Left cardiac atrium (tissue), 4 donors: ENCODE measurements around the gene OR4K14. TPM values are rescaled to one million over a fixed set of nuclear protein-coding genes. Genes with fewer than 3 reads are reported as not detected.
"Not testable (repeated sequence)": the region's sequence is repeated elsewhere in the genome, so short reads cannot be mapped to it uniquely, and the experiment has no call there.

ENCODE experiments used
- ATAC-seq, 2 donors: fragments of 200-7000 bp; cut with Tn5 transposase; one replicate each; pipeline ENCODE4 v1.9.1; 2020; ENCODE audit warnings: mild to moderate bottlenecking in 2 of 2, moderate library complexity in 2 of 2
- DNase-seq: peaks from one replicate; pipeline ENCODE4 v3.0.0-alpha.2; 2020
- intact Hi-C, 2 donors: fragments of 100-400 bp; cut with DNase I; formaldehyde crosslinking; loops; one replicate each; pipeline versions ENCODE4 v1.14.1 to v1.15.1; 2022 to 2023
- long read RNA-seq: library from polyadenylated mRNA; unstranded; transcript quantifications from one replicate; pipeline ENCODE4 v2.0.0, GENCODE V29; 2021
- total RNA-seq, 2 donors: library from RNA; stranded (reverse); fragmentation: NEBNext Ultra II Directional; extraction: Animal tissue kit (Norgen Biotek cat#: 25700); gene quantifications; one replicate each; pipeline ENCODE4 v1.2.1, GENCODE V29; 2021
- donor health status: DM: no; HTN: yes; CAD: no.
- donor health status: DM: no; HTN: yes; CAD: no; lungs with severe emphysema.
- donor health status: DM: yes; HTN: yes; CAD: no.
- donor health status: Dilated cardiomyopathy.

OR4K14 gene, protein sequence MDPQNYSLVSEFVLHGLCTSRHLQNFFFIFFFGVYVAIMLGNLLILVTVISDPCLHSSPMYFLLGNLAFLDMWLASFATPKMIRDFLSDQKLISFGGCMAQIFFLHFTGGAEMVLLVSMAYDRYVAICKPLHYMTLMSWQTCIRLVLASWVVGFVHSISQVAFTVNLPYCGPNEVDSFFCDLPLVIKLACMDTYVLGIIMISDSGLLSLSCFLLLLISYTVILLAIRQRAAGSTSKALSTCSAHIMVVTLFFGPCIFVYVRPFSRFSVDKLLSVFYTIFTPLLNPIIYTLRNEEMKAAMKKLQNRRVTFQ
- total RNA-seq = not detected
- long read RNA-seq = 0 reads

DNA sequence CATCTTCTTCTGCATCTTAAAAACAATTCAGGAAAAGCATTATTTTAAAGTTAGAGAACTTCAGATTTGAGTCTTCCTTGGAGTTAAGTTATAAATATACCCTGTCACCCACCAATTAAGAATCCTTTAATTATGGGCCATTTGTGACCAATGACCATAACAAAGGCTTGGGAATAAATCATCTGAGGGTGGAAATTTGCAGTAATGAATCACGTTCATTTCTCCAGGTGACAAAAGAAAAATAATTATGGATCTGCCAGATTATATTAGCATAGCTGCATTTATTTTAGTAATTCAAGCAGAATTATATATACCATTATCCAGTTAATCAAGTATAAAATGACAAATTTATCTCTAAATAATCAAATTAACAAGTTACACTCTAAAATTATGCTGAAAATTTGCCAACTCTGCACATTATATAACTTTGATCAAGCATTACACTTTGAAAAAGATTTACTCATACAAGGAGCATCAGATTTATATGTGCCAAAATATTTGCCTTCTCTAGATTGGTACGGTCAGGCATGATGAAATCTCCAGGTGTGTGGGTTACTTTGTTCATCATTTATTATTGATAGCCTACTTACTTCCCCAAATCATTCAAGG lies at the start of gene OR4K14:
Gene OR4K14, minus strand, starts transcription at position 51 of the 609 bp plus-strand sequence. CDS start 4,114 bp downstream, outside the sequence.
- no peak for DNase-seq
- ATAC-seq = no peak
- intact Hi-C loops = no loop called here

DNA sequence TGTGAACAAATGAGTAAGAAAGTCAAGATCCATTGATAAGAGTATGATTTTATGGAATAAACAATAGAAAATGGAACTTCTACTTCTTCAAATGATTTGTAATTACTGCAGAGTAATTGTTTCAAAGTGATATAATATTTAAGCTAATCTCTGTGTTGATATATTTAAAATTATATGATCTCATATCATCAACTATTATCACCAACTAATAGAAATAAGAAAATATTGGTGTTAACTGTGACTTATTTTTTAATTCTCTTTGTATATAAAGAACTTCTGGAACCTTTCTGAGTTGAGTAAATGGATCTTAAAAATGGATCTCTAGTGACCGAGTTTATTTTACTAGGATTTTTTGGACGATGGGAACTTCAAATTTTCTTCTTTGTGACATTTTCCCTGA lies 40.6 kb upstream of the OR4K14 start, which contains the start of gene OR4L1:
Gene OR4L1, plus strand, starts transcription at position 301 of the 400 bp plus-strand sequence. Its CDS starts 0 bp downstream, at position 301.
- DNase-seq (no peak), ATAC-seq (no peak)
- intact Hi-C loops = no loop called here

DNA sequence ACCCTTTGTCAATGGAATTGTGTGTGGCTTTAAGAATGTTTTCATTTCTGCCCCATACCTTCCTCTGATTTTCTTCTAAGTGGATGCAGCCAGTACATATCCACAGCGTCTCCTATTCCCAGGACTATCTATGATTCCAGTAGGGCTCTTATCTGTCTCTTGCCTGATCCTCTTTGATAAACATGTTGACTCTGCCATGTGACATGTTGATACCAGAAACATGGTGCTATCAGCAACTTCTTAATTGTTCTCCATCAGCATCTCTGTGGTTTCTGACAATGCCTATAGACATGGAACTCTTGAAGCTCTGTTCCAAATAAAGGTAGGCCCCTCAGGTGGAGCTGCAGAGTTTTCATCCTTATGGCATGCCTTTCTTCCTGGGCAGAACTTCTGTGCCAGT lies 29.1 kb upstream of the OR4K14 start:
- ATAC-seq = no peak
- intact Hi-C loops = no loop called here
- no peak for DNase-seq

DNA sequence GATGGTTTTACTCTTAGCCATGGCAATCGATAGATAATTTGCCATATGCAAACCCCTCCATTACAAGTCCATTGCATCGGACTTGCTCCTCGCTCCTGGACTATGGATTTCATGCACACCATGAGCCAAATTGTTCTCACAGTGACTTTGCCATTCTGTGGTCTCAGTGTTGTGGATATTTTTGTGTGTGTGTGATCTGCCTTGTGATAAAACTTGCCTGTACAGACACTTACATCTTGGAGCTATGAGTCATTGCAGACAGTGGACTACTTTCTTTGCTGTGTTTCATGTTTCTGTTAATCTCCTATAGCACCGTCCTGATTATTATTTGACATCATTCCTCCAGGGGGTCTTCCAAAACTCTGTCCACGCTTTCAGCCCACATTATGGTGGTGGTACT lies 25.1 kb upstream of the OR4K14 start:
- intact Hi-C loops = no loop called here
- ATAC-seq (no peak), DNase-seq (no peak)

DNA sequence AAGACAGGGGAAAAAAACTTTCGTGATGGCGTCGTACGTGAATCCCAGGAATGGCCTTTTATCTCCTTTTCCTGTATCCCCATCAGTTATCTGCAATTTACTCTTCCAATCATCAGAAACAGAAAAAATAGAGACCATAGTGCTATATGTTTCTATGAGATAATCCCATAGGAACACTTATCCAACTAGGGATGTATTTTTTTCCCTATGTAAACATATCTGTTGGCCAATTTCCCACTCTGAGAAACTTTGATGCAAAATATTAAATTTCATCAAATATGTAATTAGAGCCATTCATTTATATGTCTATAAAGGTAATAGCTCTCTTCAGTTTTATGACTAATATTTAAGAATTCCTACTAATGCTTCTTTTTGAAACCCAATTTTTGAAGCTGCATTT lies 16.8 kb upstream of the OR4K14 start, which contains the start of gene OR4K13:
Gene OR4K13, minus strand, starts transcription at position 101 of the 400 bp plus-strand sequence. CDS start 1,280 bp downstream, outside the sequence.
- intact Hi-C loops = no loop called here
- DNase-seq = no peak
- ATAC-seq = no peak

DNA sequence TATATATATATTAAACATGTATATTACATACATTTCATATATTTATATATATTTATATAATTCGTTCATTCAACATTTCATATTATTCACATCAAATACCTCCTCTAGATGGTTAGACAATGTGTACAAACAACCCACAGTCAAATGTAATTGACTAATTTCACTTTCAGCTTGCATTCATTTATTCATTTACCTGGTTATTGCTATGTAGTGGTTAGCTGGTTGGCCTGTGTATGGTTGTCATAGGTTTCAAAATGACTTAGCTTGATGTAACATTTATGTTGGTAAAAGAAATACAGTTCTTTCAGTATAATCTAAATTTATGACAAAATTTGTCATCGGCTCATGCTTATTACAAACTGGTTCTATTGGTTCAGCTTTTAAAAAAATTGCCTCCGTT lies 16.3 kb upstream of the OR4K14 start:
- DNase-seq = no peak
- intact Hi-C loops = no loop called here
- ATAC-seq = no peak

DNA sequence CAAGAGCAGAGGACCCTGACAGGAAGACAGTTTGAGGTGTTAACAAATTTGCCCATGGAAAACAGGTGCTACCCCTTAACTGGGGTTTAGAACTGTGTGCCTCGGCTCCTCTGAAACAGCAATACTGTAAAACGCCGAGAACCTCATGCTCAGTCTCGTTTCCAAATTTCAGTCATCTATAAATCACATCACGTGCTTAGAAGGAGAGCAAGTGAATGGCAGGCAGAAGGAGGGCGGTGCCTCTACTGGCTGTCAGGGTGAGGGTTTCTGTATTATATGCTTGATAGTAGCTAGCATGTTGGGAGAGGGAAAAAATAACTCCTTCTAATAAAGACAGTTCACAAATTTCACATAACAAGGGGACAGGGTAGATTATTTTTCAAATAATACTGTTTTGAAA lies 12.0 kb upstream of the OR4K14 start:
- DNase-seq (no peak), ATAC-seq (no peak)
- intact Hi-C loops = no loop called here

DNA sequence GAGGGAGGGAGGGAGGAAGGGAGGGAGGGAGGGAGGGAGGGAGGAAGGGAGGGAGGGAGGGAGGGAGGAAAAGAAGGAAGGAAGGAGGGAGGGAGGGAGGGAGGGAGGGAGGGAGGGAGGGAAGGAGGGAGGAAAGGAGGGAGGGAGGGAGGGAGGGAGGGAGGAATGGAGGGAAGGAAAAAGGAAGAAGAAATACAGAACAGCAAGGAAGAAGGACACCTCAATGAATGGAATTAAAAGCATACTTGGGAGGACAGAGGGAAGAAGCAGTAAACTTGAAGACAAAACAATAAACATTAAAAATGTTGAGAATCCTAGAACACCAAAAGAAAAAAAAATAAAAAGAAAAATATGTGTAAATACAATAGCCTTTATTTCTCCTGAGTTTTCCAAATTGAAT lies 11.0 kb downstream of the OR4K14 start:
- intact Hi-C loops = no loop called here
- DNase-seq (no peak), ATAC-seq (no peak)

DNA sequence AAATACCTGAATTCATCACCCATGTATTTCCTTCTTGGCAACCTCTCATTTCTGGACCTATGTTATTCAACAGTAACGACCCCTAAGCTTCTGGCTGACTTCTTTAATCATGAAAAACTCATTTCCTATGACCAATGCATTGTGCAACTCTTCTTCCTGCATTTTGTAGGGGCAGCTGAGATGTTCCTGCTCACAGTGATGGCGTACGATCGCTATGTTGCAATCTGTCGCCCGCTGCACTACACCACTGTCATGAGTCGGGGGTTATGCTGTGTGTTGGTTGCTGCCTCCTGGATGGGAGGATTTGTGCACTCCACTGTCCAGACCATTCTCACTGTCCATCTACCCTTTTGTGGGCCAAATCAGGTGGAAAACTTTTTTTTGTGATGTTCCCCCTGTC lies 16.8 kb downstream of the OR4K14 start:
- ATAC-seq = no peak
- no peak for DNase-seq
- intact Hi-C loops = no loop called here

DNA sequence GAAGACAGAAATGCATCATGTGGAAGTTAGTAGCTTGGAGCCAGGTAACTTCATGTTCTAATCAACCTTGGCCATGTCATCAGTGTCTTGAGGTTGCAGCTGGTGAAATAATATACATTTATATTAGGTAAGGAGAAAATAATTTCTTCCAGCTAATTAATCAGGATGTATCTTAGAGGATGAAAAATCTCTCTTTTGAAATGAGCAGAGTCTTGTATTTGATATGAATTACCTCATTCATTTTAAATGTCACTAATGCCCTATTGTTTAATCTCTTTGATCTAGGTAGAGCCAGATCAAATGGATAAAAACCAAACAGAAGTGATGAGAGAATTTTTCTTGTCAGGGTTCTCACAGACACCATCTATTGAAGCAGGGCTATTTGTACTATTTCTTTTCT lies 17.2 kb downstream of the OR4K14 start, which contains the start of gene OR4Q2:
Gene OR4Q2, plus strand, starts transcription at position 301 of the 400 bp plus-strand sequence.
- ATAC-seq = no peak
- DNase-seq = no peak
- intact Hi-C loops = no loop called here

DNA sequence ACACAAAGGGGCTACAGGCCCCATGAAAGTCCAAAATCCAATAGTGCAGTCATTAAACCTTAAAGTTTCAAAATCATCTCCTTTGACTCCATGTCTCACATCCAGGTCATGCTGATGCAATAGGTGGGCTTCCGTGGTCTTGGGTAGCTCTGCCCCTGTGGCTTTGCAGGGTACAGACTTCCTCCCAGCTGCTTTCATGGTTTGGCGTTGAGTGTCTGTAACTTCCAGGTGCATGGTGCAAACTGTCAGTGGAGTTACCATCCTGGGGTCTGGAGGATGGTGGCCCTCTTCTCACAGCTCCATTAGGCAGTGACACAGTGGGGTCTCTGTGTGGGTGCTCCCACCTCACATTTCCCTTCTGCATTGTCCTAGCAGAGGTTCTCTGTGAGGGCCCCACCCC lies 25.7 kb downstream of the OR4K14 start:
- intact Hi-C loops = no loop called here
- DNase-seq (no peak), ATAC-seq (no peak)

DNA sequence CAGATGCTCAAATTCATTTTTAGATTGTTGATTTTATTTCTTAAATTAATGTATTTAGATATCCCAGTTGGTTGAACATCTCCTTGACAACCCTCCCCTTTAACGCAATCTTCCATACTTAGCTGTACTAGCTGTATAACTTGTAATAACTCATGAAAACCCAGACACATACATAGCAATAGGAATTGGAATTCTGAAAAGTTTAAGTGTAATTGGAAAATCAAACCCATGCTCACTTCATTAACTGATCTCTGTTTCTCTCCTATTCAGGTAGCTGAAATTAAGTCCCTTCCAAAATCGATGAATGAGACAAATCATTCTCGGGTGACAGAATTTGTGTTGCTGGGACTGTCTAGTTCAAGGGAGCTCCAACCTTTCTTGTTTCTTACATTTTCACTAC lies 43.8 kb downstream of the OR4K14 start, which contains the start of gene OR4K15:
Gene OR4K15, plus strand, starts transcription at position 301 of the 400 bp plus-strand sequence. Its CDS starts 0 bp downstream, at position 301.
- intact Hi-C loops = no loop called here
- DNase-seq (no peak), ATAC-seq (no peak)

DNA sequence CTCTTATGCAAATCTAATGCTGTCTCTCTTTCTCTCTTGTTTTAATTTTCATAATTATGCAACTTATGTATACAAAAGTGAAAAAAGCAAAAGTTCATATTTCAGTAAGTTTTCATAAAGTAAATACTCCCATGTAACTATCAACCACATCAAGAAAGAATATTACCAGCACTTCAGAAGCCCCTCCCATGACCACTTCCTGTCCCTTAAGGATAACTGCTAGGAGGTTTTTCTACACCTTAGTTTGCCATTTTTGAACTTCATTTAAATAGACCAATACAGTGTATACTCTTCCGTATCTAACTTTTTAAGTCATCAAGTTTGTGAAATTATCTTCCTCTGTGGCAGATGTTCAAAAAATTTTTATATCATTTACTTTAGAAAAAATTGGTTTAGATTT lies 44.3 kb downstream of the OR4K14 start:
- ATAC-seq = no peak
- DNase-seq = no peak
- intact Hi-C loops = no loop called here

DNA sequence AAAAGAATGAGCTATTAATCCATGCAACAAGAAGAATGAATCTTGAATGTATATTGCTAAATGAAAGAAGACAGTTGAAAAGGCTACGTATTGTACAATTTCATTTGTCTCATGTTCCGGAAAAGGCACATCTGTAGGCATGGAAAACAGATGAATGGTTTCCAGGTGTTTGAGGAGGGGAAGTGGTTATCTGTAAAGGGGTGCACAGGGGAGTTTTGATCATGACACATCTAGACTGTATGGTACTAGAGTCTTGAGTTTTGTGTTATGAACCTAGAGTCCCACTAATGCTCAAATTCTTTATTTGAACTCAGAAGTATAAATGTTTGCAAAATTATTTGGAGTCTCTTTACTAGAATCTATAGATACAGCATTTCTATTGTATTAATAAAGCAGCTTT lies 49.4 kb downstream of the OR4K14 start:
- DNase-seq, intact Hi-C loops: not testable (repeated sequence)

More for the DNA sequence above, 49.4 kb downstream of the OR4K14 start:
- not testable (repeated sequence) for ATAC-seq

Other genes with a start within 250 kb of the OR4K14 start
- gene OR4M1, start 245.8 kb downstream of the OR4K14 start, total RNA-seq = not detected
- gene OR4N2, start 215.5 kb downstream of the OR4K14 start, total RNA-seq = not detected
- not detected for gene OR4K2, start 144.2 kb downstream of the OR4K14 start, total RNA-seq
- gene OR4K5, start 98.7 kb downstream of the OR4K14 start, total RNA-seq = not detected
- gene OR4K1, start 88.4 kb downstream of the OR4K14 start, total RNA-seq = not detected
- gene OR4K15, start 43.7 kb downstream of the OR4K14 start, total RNA-seq = not detected
- gene OR4Q2, start 17.1 kb downstream of the OR4K14 start, total RNA-seq = not detected
- not detected for gene OR4K13, start 16.7 kb upstream of the OR4K14 start, total RNA-seq
- not detected for gene OR4L1, start 40.7 kb upstream of the OR4K14 start, total RNA-seq
- gene OR4K17, start 91.4 kb upstream of the OR4K14 start, total RNA-seq = under 1 TPM in 1 of 2 donors, not detected in 1; 0.05 TPM
- gene OR4N5, start 119.5 kb upstream of the OR4K14 start, total RNA-seq = not detected
- not detected for gene OR11G2, start 171.6 kb upstream of the OR4K14 start, total RNA-seq
- not detected for gene OR11H6, start 204.4 kb upstream of the OR4K14 start, total RNA-seq
- gene OR11H7, start 209.7 kb upstream of the OR4K14 start, total RNA-seq = not detected
- gene OR11H4, start 220.0 kb upstream of the OR4K14 start, total RNA-seq = not detected